Stimulated activated naive CD8-positive, alpha-beta T cell treated with anti-CD3 and anti-CD28 coated beads, Interleukin-15, Interleukin-2, amounts not matched to agents 100 U/mL and 50 U/mL, for 24 hours (primary cell): Measurements from ENCODE around the gene PRPS1.
"Not testable (repeated sequence)": the region's sequence is repeated elsewhere in the genome, so short reads cannot be mapped to it uniquely, and the experiment has no call there.

ENCODE experiments used
- ATAC-seq: fragments of 150-1000 bp; cut with Tn5 transposase; one replicate; pipeline ENCODE4 v1.10.0; 2021
- DNase-seq: peaks from one replicate; pipeline ENCODE4 v3.0.0; 2021

PRPS1 gene

GRCh38 chrX:107627838-107628661, at the start of gene PRPS1:
TSS of gene PRPS1 (plus strand) at chrX:107628510. CDS start at chrX:107628629, 119 bp downstream.
- ATAC-seq (peak; percentile 100), DNase-seq (peak; percentile 86)

- ATAC-seq (no peak), DNase-seq (no peak)
These were observed 48.4 kb upstream of the PRPS1 start for GRCh38 chrX:107579956-107580355.

GRCh38 chrX:107581923-107582322, 46.4 kb upstream of the PRPS1 start:
- ATAC-seq: no peak
- DNase-seq: no peak

- DNase-seq (no peak), ATAC-seq (no peak)
These were observed 39.1 kb upstream of the PRPS1 start for GRCh38 chrX:107589243-107589642.

GRCh38 chrX:107596651-107597050, 31.7 kb upstream of the PRPS1 start:
- DNase-seq (no peak), ATAC-seq (no peak)

- ATAC-seq (no peak), DNase-seq (no peak)
These were observed 31.0 kb upstream of the PRPS1 start for GRCh38 chrX:107597264-107597663.

GRCh38 chrX:107597791-107598190, 30.5 kb upstream of the PRPS1 start:
- no peak for DNase-seq
- no peak for ATAC-seq

GRCh38 chrX:107599450-107599861, 28.9 kb upstream of the PRPS1 start:
- ATAC-seq: no peak
- no peak for DNase-seq

- ATAC-seq (no peak), DNase-seq (no peak)
These were observed 27.9 kb upstream of the PRPS1 start for GRCh38 chrX:107600366-107600765.

GRCh38 chrX:107601326-107601725, 27.0 kb upstream of the PRPS1 start:
- no peak for ATAC-seq

GRCh38 chrX:107601759-107602158, 26.6 kb upstream of the PRPS1 start:
- DNase-seq (no peak), ATAC-seq (no peak)

More at GRCh38 chrX:107601326-107601725, 27.0 kb upstream of the PRPS1 start:
- DNase-seq: no peak

- DNase-seq (no peak), ATAC-seq (no peak)
These were observed 25.5 kb upstream of the PRPS1 start for GRCh38 chrX:107602694-107603239.

- ATAC-seq: no peak
- DNase-seq: no peak
These were observed 24.7 kb upstream of the PRPS1 start for GRCh38 chrX:107603429-107604159.

- not testable (repeated sequence) for DNase-seq, ATAC-seq
These were observed 19.2 kb upstream of the PRPS1 start for GRCh38 chrX:107609061-107609460.

- no peak for ATAC-seq
- DNase-seq: no peak
These were observed 17.6 kb upstream of the PRPS1 start for GRCh38 chrX:107610667-107611066.

- no peak for DNase-seq
These were observed 8.4 kb upstream of the PRPS1 start for GRCh38 chrX:107619885-107620322.

GRCh38 chrX:107624893-107625292, 3.4 kb upstream of the PRPS1 start:
- DNase-seq (no peak), ATAC-seq (no peak)

More at GRCh38 chrX:107619885-107620322, 8.4 kb upstream of the PRPS1 start:
- ATAC-seq: no peak

- ATAC-seq: no peak
- DNase-seq: no peak
These were observed 2.6 kb upstream of the PRPS1 start for GRCh38 chrX:107625739-107626138.

- DNase-seq (no peak), ATAC-seq (no peak)
These were observed 1.8 kb upstream of the PRPS1 start for GRCh38 chrX:107626481-107626880.

GRCh38 chrX:107626916-107627315, 1.4 kb upstream of the PRPS1 start:
- no peak for DNase-seq
- no peak for ATAC-seq

- DNase-seq: peak; percentile 48
These were observed 591 bp downstream of the PRPS1 start for GRCh38 chrX:107628662-107629539.

GRCh38 chrX:107629540-107629909, 1.2 kb downstream of the PRPS1 start:
- ATAC-seq (no peak), DNase-seq (no peak)

More at GRCh38 chrX:107628662-107629539, 591 bp downstream of the PRPS1 start:
- ATAC-seq: peak; percentile 44
